ENCODE measurements around the gene FKBP8.

- TF ChIP-seq GATA2 (IDR thresholded peaks at IDR 0.05; ENCODE audit: low read depth, low read length) (no peak), GATA3 (IDR thresholded peaks at IDR 0.05; ENCODE audit: low read depth, low read length) (no peak)
Observed at GRCh38 chr19:18574691-18575291, 31.4 kb upstream of the FKBP8 start.
